ENCODE measurements around the gene RAB35. TPM values are rescaled to one million over a fixed set of nuclear protein-coding genes. Genes with fewer than 3 reads are reported as not detected.

RAB35 gene
- total RNA-seq, 8 experiments from 2014 or later, result 21.8 to 33.2 (median 25.7) TPM

- no peak for ATAC-seq (replicated peaks in 6 of 8)
- Histone ChIP-seq H3K4me1 (replicated peaks in 1 of 2) (no peaks in the 10 kb centered on the region), H3K27ac (no peak overlapping the region), H3K4me3 (no peak overlapping the region)
- in situ Hi-C loops (cut with MboI; ENCODE audit: low pct_unique_long_range_greater_than_20kb in 2 of 9, low sequenced_read_pairs in 9 of 9, unreplicated experiment in 9 of 9), result no loop called here
- WGBS, 10 experiments, result 60 to 100% (median 82%) methylated on average over 1 to 5 of the region's 6 CpGs; no CpG with 5 or more reads in 4 of the 10 experiments
These were observed 45.0 kb downstream of the RAB35 start for GRCh38 chr12:120071493-120072020.

- WGBS, 10 experiments, result 17 to 91% (median 64%) methylated on average over 1 to 5 of the region's 5 CpGs; no CpG with 5 or more reads in 1 of the 10 experiments
- H3K27ac ChIP-seq, result no peak overlapping the region
- H3K4me3 ChIP-seq, result no peak overlapping the region
- no peak for ATAC-seq (replicated peaks in 6 of 8)
- in situ Hi-C loops (cut with MboI; ENCODE audit: low pct_unique_long_range_greater_than_20kb in 2 of 9, low sequenced_read_pairs in 9 of 9, unreplicated experiment in 9 of 9), result no loop called here
- H3K4me1 ChIP-seq (replicated peaks in 1 of 2), result no peaks in the 10 kb centered on the region
These were observed 47.3 kb downstream of the RAB35 start for GRCh38 chr12:120069278-120069677.

GRCh38 chr12:120067901-120068300 is 48.7 kb downstream of the RAB35 start:
- in situ Hi-C loops (cut with MboI; ENCODE audit: low pct_unique_long_range_greater_than_20kb in 2 of 9, low sequenced_read_pairs in 9 of 9, unreplicated experiment in 9 of 9), result no loop called here
- H3K27ac ChIP-seq, result no peak overlapping the region
- H3K4me1 ChIP-seq (replicated peaks in 1 of 2), result no peaks in the 10 kb centered on the region
- no peak for ATAC-seq (replicated peaks in 6 of 8)
- no peak overlapping the region for H3K4me3 ChIP-seq
- WGBS, 10 experiments, result 15 to 100% (median 72%) methylated on average over 1 to 3 of the region's 3 CpGs; no CpG with 5 or more reads in 3 of the 10 experiments

GRCh38 chr12:120067084-120067869 is 49.3 kb downstream of the RAB35 start:
- no peak for ATAC-seq (replicated peaks in 6 of 8)
- WGBS, 10 experiments, result 0 to 100% (median 90%) methylated on average over 1 to 3 of the region's 3 CpGs; no CpG with 5 or more reads in 3 of the 10 experiments
- in situ Hi-C loops (cut with MboI; ENCODE audit: low pct_unique_long_range_greater_than_20kb in 2 of 9, low sequenced_read_pairs in 9 of 9, unreplicated experiment in 9 of 9), result no loop called here
- no peak overlapping the region for H3K4me3 ChIP-seq
- no peak overlapping the region for H3K27ac ChIP-seq
- H3K4me1 ChIP-seq (replicated peaks in 1 of 2), result no peaks in the 10 kb centered on the region

- no peak overlapping the region for H3K27ac ChIP-seq
- no peaks in the 10 kb centered on the region for H3K4me1 ChIP-seq (replicated peaks in 1 of 2)
- no peak for ATAC-seq (replicated peaks in 6 of 8)
- H3K4me3 ChIP-seq, result no peak overlapping the region
- in situ Hi-C loops (cut with MboI; ENCODE audit: low pct_unique_long_range_greater_than_20kb in 2 of 9, low sequenced_read_pairs in 9 of 9, unreplicated experiment in 9 of 9), result no loop called here
- 17 to 90% (median 70%) methylated on average over 1 to 2 of the region's 2 CpGs; no CpG with 5 or more reads in 6 of the 10 experiments for WGBS, 10 experiments
These were observed 50.2 kb downstream of the RAB35 start for GRCh38 chr12:120066341-120066740.

- Histone ChIP-seq H3K4me3 (no peak overlapping the region), H3K4me1 (replicated peaks in 1 of 2) (no peaks in the 10 kb centered on the region), H3K27ac (no peak overlapping the region)
- in situ Hi-C loops (cut with MboI; ENCODE audit: low pct_unique_long_range_greater_than_20kb in 2 of 9, low sequenced_read_pairs in 9 of 9, unreplicated experiment in 9 of 9), result no loop called here
- ATAC-seq (replicated peaks in 6 of 8), result peak in 2 of 8 experiments; percentile 16 to 27
- WGBS, 10 experiments, result 0 to 67% (median 38%) methylated on average over 1 of the region's 1 CpG; no CpG with 5 or more reads in 6 of the 10 experiments
These were observed 51.1 kb downstream of the RAB35 start for GRCh38 chr12:120065472-120065871.

GRCh38 chr12:120064054-120064940 is 52.3 kb downstream of the RAB35 start:
- in situ Hi-C loops (cut with MboI; ENCODE audit: low pct_unique_long_range_greater_than_20kb in 2 of 9, low sequenced_read_pairs in 9 of 9, unreplicated experiment in 9 of 9), result no loop called here
- peak in 1 of 8 experiments; percentile 29 for ATAC-seq (replicated peaks in 6 of 8)
- no peaks in the 10 kb centered on the region for H3K4me1 ChIP-seq (replicated peaks in 1 of 2)
- WGBS, 10 experiments, result 18 to 100% (median 76%) methylated on average over 1 to 16 of the region's 16 CpGs; no CpG with 5 or more reads in 1 of the 10 experiments
- H3K27ac ChIP-seq, result no peak overlapping the region
- no peak overlapping the region for H3K4me3 ChIP-seq

GRCh38 chr12:120062976-120063579 is 53.5 kb downstream of the RAB35 start:
- 50 to 100% (median 82%) methylated on average over 1 to 3 of the region's 3 CpGs for WGBS, 10 experiments
- in situ Hi-C loops (cut with MboI; ENCODE audit: low pct_unique_long_range_greater_than_20kb in 2 of 9, low sequenced_read_pairs in 9 of 9, unreplicated experiment in 9 of 9), result no loop called here
- Histone ChIP-seq H3K27ac (no peak overlapping the region), H3K4me3 (no peak overlapping the region), H3K4me1 (replicated peaks in 1 of 2) (no peaks in the 10 kb centered on the region)
- no peak for ATAC-seq (replicated peaks in 6 of 8)

- H3K4me3 ChIP-seq, result no peak overlapping the region
- peak in 3 of 8 experiments; percentile 20 to 51 (median 36) for ATAC-seq (replicated peaks in 6 of 8)
- no peak overlapping the region for H3K27ac ChIP-seq
- WGBS, 10 experiments, result 14 to 93% (median 62%) methylated on average over 2 to 10 of the region's 10 CpGs; no CpG with 5 or more reads in 1 of the 10 experiments
- in situ Hi-C loops (cut with MboI; ENCODE audit: low pct_unique_long_range_greater_than_20kb in 2 of 9, low sequenced_read_pairs in 9 of 9, unreplicated experiment in 9 of 9), result no loop called here
- no peaks in the 10 kb centered on the region for H3K4me1 ChIP-seq (replicated peaks in 1 of 2)
These were observed 54.9 kb downstream of the RAB35 start for GRCh38 chr12:120061575-120062214.

- WGBS, 10 experiments, result 17 to 96% (median 76%) methylated on average over 1 to 5 of the region's 5 CpGs; no CpG with 5 or more reads in 2 of the 10 experiments
- H3K4me1 ChIP-seq (replicated peaks in 1 of 2), result no peaks in the 10 kb centered on the region
- in situ Hi-C loops (cut with MboI; ENCODE audit: low pct_unique_long_range_greater_than_20kb in 2 of 9, low sequenced_read_pairs in 9 of 9, unreplicated experiment in 9 of 9), result no loop called here
- no peak overlapping the region for H3K27ac ChIP-seq
- ATAC-seq (replicated peaks in 6 of 8), result no peak
- H3K4me3 ChIP-seq, result no peak overlapping the region
These were observed 55.8 kb downstream of the RAB35 start for GRCh38 chr12:120060717-120061116.

GRCh38 chr12:120060196-120060595 is 56.4 kb downstream of the RAB35 start:
- in situ Hi-C loops (cut with MboI; ENCODE audit: low pct_unique_long_range_greater_than_20kb in 2 of 9, low sequenced_read_pairs in 9 of 9, unreplicated experiment in 9 of 9), result no loop called here
- H3K4me3 ChIP-seq, result no peak overlapping the region
- 18 to 100% (median 85%) methylated on average over 1 of the region's 1 CpG; no CpG with 5 or more reads in 2 of the 10 experiments for WGBS, 10 experiments

GRCh38 chr12:120056739-120057138 is 59.8 kb downstream of the RAB35 start:
- WGBS, 10 experiments, result 0 to 100% (median 82%) methylated on average over 1 to 3 of the region's 5 CpGs; no CpG with 5 or more reads in 6 of the 10 experiments
- H3K4me1 ChIP-seq (replicated peaks in 1 of 2), result peaks cover 0 to 4% of the 10 kb centered on the region in 2 donors
- in situ Hi-C loops (cut with MboI; ENCODE audit: low pct_unique_long_range_greater_than_20kb in 2 of 9, low sequenced_read_pairs in 9 of 9, unreplicated experiment in 9 of 9), result no loop called here
- ATAC-seq (replicated peaks in 6 of 8), result no peak
- H3K4me3 ChIP-seq, result no peak overlapping the region
- no peak overlapping the region for H3K27ac ChIP-seq

More at GRCh38 chr12:120060196-120060595, 56.4 kb downstream of the RAB35 start:
- H3K4me1 ChIP-seq (replicated peaks in 1 of 2), result peaks cover 0 to 3% of the 10 kb centered on the region in 2 donors
- peak in 2 of 8 experiments; percentile 51 to 76 for ATAC-seq (replicated peaks in 6 of 8)
- H3K27ac ChIP-seq, result no peak overlapping the region
